ENCODE results near the gene CDS2.
A peak's percentile ranks its signal among the peaks of the same experiment; 100 is the strongest.

CDS2 gene

DNA sequence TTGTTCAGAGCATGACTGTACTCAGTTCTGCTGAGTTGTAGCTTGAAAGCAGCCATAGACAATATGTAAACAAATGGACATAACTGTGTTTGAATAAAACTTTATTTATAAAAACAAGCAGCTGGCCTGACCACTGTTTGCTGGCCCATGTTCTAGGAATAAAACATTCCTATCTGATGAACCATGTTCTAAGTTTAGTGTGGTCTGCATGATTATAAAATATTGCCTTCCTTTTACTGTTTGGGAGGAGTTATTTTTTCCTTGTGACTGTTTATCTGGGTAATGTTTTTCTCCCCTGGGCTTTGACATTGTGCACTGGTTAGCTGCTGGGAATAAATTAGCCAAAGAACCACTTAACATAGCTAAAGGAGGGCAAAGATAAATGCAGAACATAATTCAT is 55.1 kb downstream of the CDS2 start:
- no peak for DNase-seq (ENCODE audit: low spot score)

DNA sequence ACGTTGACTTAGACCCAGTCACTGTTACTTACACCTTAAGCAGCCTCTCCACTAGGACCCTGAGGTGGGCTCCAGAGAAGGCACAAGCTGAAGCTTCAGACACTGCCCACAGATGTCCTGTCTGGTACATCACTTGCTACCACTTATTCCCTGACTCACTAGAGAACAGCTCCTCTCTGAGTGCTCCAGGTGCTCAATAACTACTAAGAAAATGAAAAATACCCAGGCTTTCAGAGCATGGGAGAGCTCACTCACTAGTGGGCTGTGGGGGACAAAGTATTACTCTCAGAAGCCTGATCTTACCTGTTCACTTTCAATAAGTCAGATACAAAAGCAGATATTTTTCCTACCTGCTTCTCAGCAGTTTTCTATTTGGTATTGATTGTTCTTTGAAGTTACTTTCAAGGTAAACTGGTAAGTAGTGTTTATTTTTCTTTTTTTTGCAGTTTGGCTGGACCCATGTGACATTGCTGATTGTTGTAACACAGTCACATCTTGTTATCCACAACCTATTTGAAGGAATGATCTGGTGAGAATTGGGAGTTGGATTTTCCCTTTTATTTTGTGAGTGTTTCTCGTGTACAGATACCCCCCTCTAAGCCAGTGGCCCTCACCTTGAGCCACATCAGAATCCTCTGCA is 55.9 kb downstream of the CDS2 start:
- no peak for DNase-seq (ENCODE audit: low spot score)

DNA sequence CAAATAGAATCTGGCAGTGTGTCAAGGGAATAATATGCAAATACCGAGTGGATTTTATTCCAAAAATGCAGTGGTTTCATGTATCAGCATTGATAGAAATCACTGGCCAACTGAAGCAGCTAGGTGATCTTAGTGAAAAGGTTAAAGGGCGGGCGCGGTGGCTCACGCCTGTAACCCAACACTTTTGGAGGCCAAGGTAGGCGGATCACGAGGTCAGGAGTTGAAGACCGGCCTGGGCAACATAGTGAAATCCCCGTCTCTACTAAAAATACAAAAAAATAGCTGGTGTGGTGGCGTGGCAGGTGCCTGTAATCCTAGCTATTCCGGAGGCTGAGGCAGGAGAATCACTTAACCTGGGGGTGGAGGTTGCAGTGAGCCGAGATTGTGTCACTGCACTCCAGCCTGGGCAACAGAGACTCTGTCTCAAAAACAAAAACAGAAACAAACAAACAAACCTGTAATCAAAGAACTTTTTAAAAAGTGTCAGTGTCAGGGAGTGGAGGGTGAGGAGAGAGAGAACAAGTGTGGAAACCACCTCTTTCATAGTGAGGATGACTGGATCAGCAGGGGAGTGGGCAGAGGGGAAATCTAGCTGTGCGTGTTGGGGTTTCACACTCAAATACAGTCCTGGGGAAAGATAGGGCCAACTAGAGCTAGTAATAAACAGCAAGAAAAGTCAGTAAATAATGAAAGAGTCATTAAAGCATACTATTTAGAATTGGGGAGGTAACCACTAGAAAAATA is 57.1 kb downstream of the CDS2 start:
- no peak for DNase-seq (ENCODE audit: low spot score)

DNA sequence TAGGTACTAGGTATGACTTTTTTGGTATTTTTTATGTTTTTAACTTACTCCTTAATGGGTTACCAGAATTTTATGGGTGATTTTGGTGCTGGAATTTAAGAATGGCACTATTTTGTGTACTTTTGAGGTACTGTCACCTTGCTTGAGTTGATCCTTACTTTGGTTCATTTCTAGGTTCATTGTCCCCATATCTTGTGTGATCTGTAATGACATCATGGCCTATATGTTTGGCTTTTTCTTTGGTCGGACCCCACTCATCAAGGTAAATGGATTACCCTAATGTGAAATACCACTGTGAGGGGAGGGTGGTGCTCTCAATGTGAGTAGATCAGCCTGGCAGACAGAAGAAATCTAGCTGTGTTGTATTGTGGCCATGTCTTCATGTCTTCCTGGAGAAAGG is 57.9 kb downstream of the CDS2 start:
- DNase-seq (ENCODE audit: low spot score) = no peak

DNA sequence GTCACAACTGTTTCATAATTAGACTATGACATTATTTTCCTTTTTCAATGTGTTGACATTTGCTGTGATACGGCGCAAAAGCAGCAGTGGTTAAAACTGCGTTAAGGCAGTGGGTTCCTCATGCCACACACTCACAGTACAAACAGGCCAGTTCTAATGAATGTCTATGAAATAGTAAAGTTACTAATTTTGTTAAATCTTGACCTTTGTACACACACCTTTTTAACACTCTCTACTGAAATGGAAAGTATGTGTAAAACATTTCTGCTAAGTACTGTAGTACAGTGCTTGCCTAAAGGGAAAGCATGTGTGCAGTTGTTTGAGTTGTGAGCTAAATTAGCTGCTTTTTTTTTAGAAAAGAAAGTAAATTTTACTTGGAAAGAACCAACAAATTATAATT is 60.3 kb downstream of the CDS2 start:
- no peak for DNase-seq (ENCODE audit: low spot score)

DNA sequence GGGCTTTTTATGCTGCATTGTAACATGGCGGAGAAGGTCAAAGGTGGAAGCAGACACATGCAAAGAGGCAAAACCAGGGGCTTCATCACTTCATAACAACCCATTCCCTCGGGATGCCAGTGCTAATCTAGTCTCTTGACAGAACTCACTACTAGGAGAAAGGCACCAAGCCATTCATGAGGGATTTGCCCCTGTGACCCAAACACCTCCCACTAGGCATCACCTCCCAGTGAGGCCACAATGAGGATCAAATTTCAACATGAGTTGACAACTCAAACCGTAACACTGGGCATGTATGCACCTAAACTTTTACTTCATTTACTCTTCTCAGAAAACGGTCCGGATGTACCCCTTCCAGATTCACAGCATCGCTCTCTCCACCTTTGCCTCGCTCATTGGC is 61.9 kb downstream of the CDS2 start:
- DNase-seq (ENCODE audit: low spot score) = no peak

DNA sequence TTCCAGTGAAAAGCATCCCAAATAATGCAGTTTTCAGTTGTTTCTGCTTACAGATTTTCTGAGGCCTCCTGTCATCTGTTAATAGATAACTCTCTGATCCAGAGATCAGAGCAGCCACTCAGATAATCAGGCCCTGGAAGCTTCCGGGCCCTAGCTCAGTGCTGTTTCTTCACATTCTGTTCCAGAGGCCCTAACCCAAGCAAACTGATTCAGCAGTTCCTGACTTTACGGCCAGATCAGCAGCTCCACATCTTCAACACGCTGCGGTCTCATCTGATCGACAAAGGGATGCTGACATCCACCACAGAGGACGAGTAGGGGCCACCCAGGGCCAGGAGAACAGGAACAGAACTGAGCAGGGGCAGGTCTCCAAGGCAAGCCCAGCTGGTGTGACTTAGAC is 63.1 kb downstream of the CDS2 start:
- DNase-seq (ENCODE audit: low spot score) = no peak

DNA sequence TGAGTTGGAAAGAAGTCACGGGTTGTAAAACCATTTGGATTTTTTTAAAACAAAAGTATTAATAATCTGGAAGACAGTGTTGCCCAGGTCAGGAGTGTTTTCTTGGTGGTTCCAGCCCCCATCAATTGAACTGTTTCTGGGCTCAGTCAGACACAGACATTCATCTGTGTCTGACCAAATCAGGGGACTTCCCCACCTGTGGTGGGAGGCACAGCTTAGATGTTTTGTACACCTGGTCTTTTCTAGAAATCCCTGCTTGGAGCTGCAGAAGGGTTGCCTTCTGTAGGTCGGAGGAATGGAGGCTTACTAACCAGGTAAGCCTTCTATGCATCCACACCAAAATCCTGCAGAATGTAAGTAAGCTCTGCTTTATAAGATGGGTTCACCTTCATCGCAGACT is 63.6 kb downstream of the CDS2 start:
- no peak for DNase-seq (ENCODE audit: low spot score)

DNA sequence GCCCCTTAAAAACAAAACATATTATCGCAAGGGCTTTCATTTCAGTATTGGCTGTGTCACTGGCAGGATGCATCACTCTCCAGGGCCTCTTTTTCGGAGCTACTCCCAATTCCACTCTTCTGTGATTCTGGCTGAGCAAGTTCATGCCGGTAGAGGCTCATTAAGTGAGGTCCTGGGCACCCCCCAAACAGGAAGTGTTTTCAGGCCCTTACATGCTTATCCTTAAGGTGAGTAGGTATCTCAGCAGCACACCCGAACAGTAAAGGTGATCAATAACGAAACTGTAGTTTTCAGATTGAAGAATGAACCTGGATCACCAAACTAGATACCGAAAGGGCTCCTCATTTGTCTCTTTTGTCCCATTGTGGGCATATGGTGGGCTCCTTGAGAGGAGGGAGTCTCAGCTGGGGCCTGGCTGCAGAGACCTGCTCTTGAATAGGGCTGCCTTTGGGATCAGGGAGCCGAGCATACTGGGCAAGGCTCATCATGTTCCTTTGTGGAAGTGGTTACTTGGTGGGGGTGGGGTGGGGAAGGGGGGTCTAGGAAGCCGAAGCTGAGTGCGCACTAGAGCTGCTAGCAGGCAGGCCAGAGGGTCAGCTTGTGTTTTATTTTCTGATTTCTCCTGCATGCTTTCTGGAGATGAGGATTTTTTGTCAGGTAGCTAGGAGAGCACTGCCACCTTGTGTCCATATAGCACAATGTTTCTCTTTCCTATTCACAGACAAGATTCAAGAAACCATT is 65.2 kb downstream of the CDS2 start:
- peak; percentile 51 for DNase-seq (ENCODE audit: low spot score)

DNA sequence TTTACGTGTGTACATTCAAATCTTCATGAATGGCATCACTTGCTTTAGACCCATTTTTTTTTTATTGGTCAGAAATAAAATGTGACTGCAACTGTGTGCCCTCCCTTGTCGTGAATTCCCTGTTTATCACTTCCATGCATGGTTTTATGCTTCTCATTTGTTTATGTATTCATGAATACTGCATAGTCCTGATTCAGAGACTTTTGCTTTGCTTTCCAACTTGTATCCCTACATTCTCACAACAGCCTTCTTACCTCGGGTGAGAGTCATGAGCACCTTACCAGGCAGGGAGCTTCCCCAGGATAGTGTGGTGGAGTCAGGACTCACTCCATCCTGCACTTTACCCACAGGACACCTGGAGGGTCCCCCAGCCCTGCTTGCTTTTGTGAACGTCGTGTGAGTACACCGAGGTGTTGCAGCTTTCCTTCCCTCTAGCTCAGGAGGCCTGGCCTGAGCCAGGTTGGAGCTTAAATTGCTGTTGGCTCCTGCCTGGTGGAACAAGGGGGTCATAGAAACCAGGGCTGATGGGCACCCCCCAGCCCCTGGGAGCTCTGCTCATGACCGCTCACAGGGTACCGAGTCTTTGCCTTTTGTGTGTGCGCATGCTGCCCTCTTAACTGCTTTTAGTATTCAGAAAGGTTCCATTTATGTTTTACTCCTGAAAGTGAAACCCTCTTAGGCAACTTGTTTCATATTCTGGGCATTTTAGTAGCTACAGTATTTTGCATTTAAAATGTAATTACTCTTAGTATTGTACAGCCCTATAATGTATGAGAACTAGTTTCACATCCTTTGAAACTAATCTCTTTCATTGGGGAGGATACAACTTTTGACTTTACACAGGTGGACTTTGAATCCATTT is 66.0 kb downstream of the CDS2 start:
- no peak for DNase-seq (ENCODE audit: low spot score)

DNA sequence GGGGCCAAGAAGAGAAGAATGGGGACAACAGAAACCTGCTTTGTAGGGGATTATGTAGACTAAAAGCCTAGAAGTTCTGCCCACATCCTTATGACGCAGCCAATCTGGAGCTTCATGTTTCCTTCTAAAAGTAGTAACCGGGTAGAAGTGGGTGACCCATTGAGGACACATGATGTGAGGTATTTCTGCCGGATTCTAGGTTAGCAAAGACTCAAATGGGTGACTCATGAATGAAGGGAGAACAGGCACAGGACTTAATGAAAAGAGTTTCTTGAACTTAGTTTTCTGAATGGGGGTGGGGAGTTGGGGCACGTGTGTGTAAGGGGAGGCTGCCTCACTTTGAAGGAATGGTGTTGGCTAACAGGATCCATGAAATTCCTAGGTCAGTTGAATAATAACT is 68.8 kb downstream of the CDS2 start:
- DNase-seq (ENCODE audit: low spot score) = no peak

DNA sequence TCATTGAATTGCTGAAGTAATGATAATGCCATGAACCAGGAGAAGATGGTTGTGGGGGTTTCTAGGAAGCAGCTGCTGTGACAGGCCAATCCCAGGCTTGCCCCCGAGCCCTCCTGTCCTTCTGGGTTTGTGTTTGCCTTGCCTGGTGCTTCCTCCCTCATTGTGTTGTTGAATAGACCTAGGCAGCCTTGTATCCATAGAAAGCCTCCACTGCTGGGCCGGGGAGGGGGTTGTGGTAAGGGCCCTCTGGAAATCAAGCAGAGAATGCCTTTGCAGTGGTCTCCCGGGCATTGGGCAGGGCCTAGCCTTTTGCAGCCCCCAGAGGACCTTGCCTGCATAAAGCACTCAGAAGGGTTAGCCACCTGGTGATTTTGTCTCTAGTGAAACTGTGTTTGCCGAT is 69.3 kb downstream of the CDS2 start:
- no peak for DNase-seq (ENCODE audit: low spot score)

DNA sequence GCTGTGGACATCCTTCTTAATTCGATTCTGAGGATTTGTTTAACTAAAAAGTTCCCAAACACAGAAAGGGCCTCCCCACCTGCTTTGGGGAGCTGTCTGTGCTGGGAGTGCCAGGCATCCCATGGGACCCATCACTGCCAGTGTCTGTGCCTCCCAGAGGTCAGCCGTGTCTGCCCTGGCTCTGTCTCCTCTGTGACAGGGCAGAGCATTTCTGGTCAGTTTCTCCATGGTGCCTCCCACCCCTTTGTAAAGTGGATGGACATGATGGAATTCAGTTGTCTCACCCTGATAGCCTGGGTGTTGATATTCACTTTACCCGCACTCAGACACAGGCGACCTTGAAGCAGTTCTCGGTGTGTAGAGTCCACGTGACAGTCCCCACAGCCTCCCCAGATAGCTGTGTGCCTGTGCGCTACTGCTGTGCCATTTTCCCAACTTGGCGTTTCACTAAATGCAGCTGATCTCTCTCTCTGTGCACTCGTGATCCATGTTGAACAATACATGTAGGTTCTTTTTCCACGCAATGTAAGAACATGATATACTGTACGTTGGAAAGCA is 70.5 kb downstream of the CDS2 start:
- DNase-seq (ENCODE audit: low spot score) = no peak

DNA sequence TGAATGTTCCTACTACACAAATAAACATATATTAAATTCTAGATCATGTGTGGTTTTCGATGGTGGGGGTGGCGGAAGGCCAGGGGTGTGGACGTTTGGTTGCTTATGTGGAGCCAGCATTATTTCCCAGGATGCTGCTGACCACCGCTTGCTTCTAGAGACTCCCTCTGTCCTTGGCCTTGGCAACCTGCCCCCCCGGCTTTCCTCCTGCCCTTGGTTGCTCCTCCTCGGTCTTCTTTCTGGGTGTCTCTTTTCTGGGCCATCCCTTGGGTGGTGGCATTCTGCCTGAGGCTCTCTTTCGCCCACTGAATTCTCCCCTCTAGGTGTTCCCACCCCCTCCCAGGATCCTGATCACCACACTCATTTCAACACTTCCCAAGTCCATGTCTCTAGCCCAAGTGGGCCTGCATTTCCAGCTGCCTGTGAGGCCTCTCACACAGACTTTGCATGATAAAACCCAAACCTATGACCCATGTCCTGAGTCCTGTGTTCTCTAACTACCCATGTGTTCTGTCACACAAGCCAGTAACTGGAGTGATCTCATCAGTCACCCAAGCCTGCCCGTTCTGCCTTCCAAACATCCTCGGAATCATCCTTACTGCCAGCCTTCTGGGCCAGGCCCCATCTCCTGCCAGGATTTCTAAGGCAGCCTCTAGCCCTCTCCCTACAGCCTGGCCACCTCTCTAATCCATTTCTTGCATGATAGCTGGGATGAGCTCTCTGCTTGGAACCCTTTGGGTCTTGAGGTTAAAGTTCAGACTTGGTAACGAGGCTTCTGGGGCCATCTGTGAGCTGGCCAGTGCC is 71.2 kb downstream of the CDS2 start:
- no peak for DNase-seq (ENCODE audit: low spot score)

DNA sequence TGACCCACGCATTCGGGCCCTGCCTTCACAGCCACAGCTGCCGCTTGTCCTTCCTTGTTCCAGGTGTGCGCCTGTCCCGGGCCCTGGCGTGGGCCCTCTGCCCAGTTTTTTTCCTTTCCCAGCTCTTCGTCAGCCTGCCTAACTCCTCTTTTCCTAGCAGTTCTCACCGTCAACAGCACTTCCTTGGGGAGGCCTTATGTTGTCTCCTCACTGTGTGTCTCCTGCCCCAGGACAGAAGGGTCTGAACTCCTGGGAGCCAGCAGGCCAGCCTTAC is 71.8 kb downstream of the CDS2 start:
- DNase-seq (ENCODE audit: low spot score) = no peak

DNA sequence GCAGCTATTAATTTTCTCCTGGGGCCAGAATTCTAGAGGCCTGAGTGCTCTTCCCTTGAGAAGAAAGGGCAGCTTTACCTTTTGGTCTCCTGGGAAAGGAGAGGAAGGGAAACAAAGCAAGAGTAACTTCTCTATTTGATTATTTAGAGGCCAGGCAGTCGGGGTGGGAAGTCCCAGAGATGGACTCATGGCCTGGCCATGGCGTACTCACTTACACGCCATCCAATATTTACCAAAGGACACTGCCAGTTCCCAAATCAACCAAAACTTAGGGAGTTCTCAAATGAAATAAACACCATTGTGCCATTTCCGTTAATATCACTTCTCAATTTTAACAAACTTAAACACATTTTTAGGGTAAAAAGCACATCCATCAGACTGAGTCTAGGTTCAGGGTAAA is 76.6 kb downstream of the CDS2 start:
- no peak for DNase-seq (ENCODE audit: low spot score)

DNA sequence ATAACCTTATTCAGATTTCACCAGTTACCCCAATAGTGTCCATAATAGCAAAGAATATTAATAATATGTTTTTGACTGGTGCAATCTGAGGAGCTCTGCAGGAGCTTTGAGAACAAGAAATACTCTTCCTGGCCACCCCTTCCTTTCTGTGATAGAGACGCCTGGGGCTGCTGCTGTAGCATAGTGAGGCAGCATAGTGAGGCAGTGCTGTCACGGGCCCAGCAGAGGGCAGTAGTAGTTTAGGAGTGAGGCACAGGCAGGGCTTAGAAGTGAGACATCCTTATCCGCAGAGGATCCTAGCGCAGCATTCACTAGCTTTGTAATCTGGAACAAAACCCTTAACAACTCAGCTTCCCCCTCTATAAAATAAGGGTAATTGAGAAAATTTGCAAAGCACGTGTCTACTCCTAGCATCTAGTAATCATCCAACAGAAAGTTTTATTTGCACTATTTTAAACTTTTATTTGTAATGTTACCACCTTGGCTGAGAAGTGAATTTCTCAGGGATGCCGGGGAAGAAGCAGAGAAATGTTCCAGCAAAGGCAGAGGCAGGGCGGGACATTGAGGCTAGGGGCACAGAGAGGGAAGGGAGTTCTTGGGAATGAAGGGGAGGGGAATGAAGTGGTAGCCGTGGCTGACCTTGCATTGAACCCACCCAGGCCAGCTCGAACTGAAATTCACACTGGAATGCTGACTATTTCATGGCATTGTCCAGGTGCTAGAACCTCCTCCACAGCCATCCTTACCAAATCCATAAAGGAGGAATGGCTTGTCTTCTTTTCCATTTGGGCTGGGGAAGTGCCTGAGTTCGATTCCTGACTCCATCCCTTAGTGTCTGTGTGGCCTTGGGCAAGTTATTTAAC is 78.8 kb downstream of the CDS2 start:
- peak; percentile 64 for DNase-seq (ENCODE audit: low spot score)

DNA sequence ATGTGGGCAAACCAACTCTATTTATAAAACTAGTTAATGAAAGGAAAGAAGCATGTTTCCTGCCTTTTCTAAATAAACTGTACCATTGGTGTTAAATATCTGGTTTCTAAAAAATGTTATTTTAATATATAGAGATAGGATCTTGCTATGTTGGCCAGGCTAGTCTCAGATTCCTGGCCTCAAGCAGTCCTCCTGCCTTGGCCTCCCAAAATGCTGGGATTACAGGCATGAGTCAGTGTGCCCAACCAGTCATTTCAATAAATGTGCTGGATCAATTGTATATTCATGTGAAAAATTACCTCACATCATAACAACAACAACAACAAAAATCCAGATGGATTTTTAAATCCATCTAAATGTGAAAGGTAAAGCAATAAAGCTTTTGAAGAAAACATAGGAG is 80.3 kb downstream of the CDS2 start:
- no peak for DNase-seq (ENCODE audit: low spot score)

DNA sequence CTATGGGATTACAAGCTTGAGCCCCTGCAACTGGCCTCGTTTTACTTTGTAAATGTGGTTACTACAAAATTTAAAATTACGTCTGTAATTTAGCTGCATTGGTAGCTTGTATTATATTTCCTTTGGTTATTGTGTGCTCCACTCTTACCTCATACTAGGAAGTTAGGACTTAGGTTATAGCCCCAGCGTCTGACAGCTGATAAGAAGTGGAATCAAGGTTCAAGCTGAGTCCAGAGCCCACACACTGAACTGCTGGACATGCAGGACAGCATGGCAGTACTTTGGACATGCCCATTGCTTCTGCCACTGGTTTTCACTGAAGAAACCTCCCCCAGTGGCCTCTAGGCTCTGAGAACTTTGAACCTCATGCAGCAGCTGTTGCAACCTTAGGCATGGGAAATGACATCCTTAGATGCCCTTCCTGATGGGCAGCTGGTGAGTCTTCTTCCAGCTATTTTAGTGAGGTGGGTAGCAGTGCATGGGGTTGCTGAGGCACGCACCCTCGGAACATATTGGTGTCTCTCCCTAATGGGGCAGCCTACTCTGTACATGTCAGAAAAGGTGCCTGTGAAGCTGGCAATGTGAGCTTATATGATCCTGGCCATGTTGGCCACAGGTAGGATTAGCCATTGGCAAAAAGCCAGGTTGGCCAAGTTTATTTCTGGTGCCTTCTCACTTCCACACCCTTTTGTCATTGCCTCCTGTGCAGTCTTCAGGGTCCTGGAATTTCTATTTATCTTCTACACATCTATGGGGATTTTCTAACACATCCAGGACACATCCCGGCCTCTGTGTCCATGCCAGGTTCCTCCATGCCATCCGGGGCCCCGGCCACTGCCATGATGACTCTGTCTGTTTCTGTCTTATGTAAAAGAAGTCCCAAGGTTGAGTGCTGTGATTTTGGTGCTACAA is 85.3 kb downstream of the CDS2 start:
- no peak for DNase-seq (ENCODE audit: low spot score)

Data from CD4-positive, alpha-beta T cell treated with Interleukin-6 at 100 ng/mL for 8 hours (primary cell).